GM19193 (cell line): Measurements from ENCODE around the gene ERCC5.

Source experiments
- POLR2A ChIP-seq: IDR thresholded peaks from 4 replicates; pipeline ENCODE4 v1.6.1; 2011; ENCODE audit not compliant: insufficient read depth, insufficient read length; ENCODE audit errors: extremely low read depth

Gene ERCC5

GRCh38 chr13:102845630-102846260 is at the start of gene ERCC5:
Gene ERCC5, plus strand, starts transcription at chr13:102846032. Its CDS starts 235 bp downstream, at chr13:102846267.
- TF ChIP-seq POLR2A: peak; percentile 93

GRCh38 chr13:102798581-102799425 is 47.0 kb upstream of the ERCC5 start, which contains the start of the genes BIVM and POGLUT2:
Gene BIVM, plus strand, starts transcription at chr13:102799119. Its CDS starts 8,149 bp downstream, at chr13:102807268.
Gene POGLUT2, minus strand, starts transcription at chr13:102798976. Its CDS starts 306 bp downstream, at chr13:102798670.
- peak; percentile 55 for TF ChIP-seq POLR2A

- TF ChIP-seq POLR2A: no peak
Measured at GRCh38 chr13:102799426-102800144, 46.2 kb upstream of the ERCC5 start.

- TF ChIP-seq POLR2A: peak; percentile 69
Measured at GRCh38 chr13:102800145-102801041, 45.4 kb upstream of the ERCC5 start.

- no peak for TF ChIP-seq POLR2A
Measured at GRCh38 chr13:102805680-102806079, 40.2 kb upstream of the ERCC5 start.

- no peak for TF ChIP-seq POLR2A
Measured at GRCh38 chr13:102807699-102808098, 38.1 kb upstream of the ERCC5 start.

GRCh38 chr13:102812611-102813287 is 33.1 kb upstream of the ERCC5 start:
- no peak for TF ChIP-seq POLR2A

- no peak for TF ChIP-seq POLR2A
Measured at GRCh38 chr13:102814025-102814607, 31.7 kb upstream of the ERCC5 start.

GRCh38 chr13:102814793-102815192 is 31.0 kb upstream of the ERCC5 start:
- no peak for TF ChIP-seq POLR2A

- TF ChIP-seq POLR2A: no peak
Measured at GRCh38 chr13:102815788-102816187, 30.0 kb upstream of the ERCC5 start.

- TF ChIP-seq POLR2A: no peak
Measured at GRCh38 chr13:102816708-102817107, 29.1 kb upstream of the ERCC5 start.

- no peak for TF ChIP-seq POLR2A
Measured at GRCh38 chr13:102817241-102817640, 28.6 kb upstream of the ERCC5 start.

GRCh38 chr13:102817907-102818306 is 27.9 kb upstream of the ERCC5 start:
- TF ChIP-seq POLR2A: no peak
